GM23338 (cell line): ENCODE data around the gene KCNJ16. TPM values are rescaled to one million over a fixed set of nuclear protein-coding genes. Genes with fewer than 3 reads are reported as not detected.

Experiments used
- ATAC-seq: fragments of 200-7000 bp; cut with Tn5 transposase; 3 replicates; pipeline ENCODE4 v1.9.1; 2020
- DNase-seq: peaks from one replicate; pipeline ENCODE4 v3.0.0-alpha.2; 2015; ENCODE audit warnings: low spot score
- H2AFZ ChIP-seq: fragments of 200-600 bp; sonication (generic); 2 replicates; pipeline ENCODE4 v1.8.0; 2016; ENCODE audit warnings: antibody characterized with exemption, mild to moderate bottlenecking, moderate library complexity
- H3F3A ChIP-seq: fragments of 200-600 bp; sonication (generic); replicated peaks from 2 replicates; pipeline ENCODE4 v1.8.0; 2017; ENCODE audit warnings: antibody characterized with exemption, mixed run types, low read depth
- H3K27ac ChIP-seq: fragments of 200-600 bp; sonication (generic); 2 replicates; pipeline ENCODE4 v1.6.1; 2016; ENCODE audit warnings: low read depth
- H3K27me3 ChIP-seq: fragments of 200-600 bp; sonication (generic); 2 replicates; pipeline ENCODE4 v1.8.0; 2016; ENCODE audit warnings: mild to moderate bottlenecking, mixed run types, moderate library complexity; ENCODE audit not compliant: insufficient read depth
- H3K36me3 ChIP-seq: fragments of 200-600 bp; sonication (generic); 2 replicates; pipeline ENCODE4 v1.8.0; 2016; ENCODE audit warnings: mild to moderate bottlenecking; ENCODE audit not compliant: insufficient read depth
- H3K4me1 ChIP-seq: fragments of 200-600 bp; sonication (generic); 2 replicates; pipeline ENCODE4 v1.8.0; 2016; ENCODE audit warnings: mild to moderate bottlenecking, moderate library complexity; ENCODE audit not compliant: insufficient read depth
- H3K4me2 ChIP-seq: fragments of 200-600 bp; sonication (generic); 2 replicates; pipeline ENCODE4 v1.7.1; 2017; ENCODE audit warnings: mixed run types
- H3K4me3 ChIP-seq: fragments of 200-600 bp; sonication (generic); 2 replicates; pipeline ENCODE4 v1.6.1; 2016; ENCODE audit warnings: mixed run types
- H3K79me2 ChIP-seq: fragments of 200-600 bp; sonication (generic); replicated peaks from 2 replicates; pipeline ENCODE4 v1.8.0; 2017; ENCODE audit warnings: mild to moderate bottlenecking; ENCODE audit not compliant: insufficient read depth
- H3K9me2 ChIP-seq: fragments of 200-600 bp; sonication (generic); 2 replicates; pipeline ENCODE4 v1.8.0; 2017; ENCODE audit not compliant: insufficient read depth
- H4K20me1 ChIP-seq: fragments of 200-600 bp; sonication (generic); replicated peaks from 2 replicates; pipeline ENCODE4 v1.8.0; 2017; ENCODE audit warnings: mild to moderate bottlenecking; ENCODE audit not compliant: insufficient read depth
- H3K27ac Mint-ChIP-seq: 2 replicates; pipeline ENCODE4 v1.8.0; 2020; ENCODE audit warnings: inconsistent platforms, mild to moderate bottlenecking, moderate library complexity, mixed read lengths
- H3K27me3 Mint-ChIP-seq: 3 replicates; pipeline ENCODE4 v1.8.0; 2022; ENCODE audit warnings: low read depth, mild to moderate bottlenecking, moderate library complexity, mixed read lengths, inconsistent platforms; ENCODE audit not compliant: insufficient read depth, poor library complexity
- H3K36me3 Mint-ChIP-seq: 3 replicates; pipeline ENCODE4 v1.8.0; 2021; ENCODE audit warnings: low read depth, mild to moderate bottlenecking, inconsistent platforms, moderate library complexity, mixed read lengths
- H3K4me1 Mint-ChIP-seq: 3 replicates; pipeline ENCODE4 v1.8.0; 2020; ENCODE audit warnings: mild to moderate bottlenecking, inconsistent platforms, mixed read lengths
- H3K4me3 Mint-ChIP-seq: 3 replicates; pipeline ENCODE4 v1.8.0; 2021; ENCODE audit warnings: moderate library complexity, mild to moderate bottlenecking, inconsistent platforms, mixed read lengths
- H3K9me3 Mint-ChIP-seq: 3 replicates; pipeline ENCODE4 v1.8.0; 2020; ENCODE audit warnings: moderate library complexity, mild to moderate bottlenecking, inconsistent platforms, mixed read lengths
- EZH2 ChIP-seq: fragments of 200-600 bp; sonication (generic); IDR thresholded peaks from one replicate; pipeline ENCODE4 v1.8.0; 2017; ENCODE audit warnings: antibody characterized with exemption, mild to moderate bottlenecking, low read depth; ENCODE audit not compliant: unreplicated experiment
- EZH2phosphoT487 ChIP-seq: fragments of 200-600 bp; sonication (generic); IDR thresholded peaks from one replicate; pipeline ENCODE4 v1.8.1; 2018; ENCODE audit warnings: antibody characterized with exemption; ENCODE audit not compliant: unreplicated experiment
- JUNB ChIP-seq: IDR thresholded peaks from one replicate; pipeline ENCODE4 v1.6.1; 2016; ENCODE audit warnings: antibody characterized with exemption; ENCODE audit not compliant: unreplicated experiment
- NANOG ChIP-seq: IDR thresholded peaks from 2 replicates; pipeline ENCODE4 v1.6.1; 2016; ENCODE audit warnings: antibody characterized with exemption, borderline replicate concordance
- POLR2AphosphoS5 ChIP-seq: IDR thresholded peaks from 2 replicates; pipeline ENCODE4 v1.6.1; 2016; ENCODE audit warnings: antibody characterized with exemption, low read depth
- STAT1 ChIP-seq: IDR thresholded peaks from one replicate; pipeline ENCODE4 v1.6.1; 2016; ENCODE audit warnings: antibody characterized with exemption; ENCODE audit not compliant: unreplicated experiment
- ZNF114 ChIP-seq: fragments of 250-450 bp; sonication (Bioruptor Pico); IDR thresholded peaks from 2 replicates; pipeline ENCODE4 v1.5.0; 2020; ENCODE audit warnings: mild to moderate bottlenecking, moderate library complexity
- ZNF331 ChIP-seq: fragments of 250-450 bp; sonication (Bioruptor Pico); IDR thresholded peaks from 2 replicates; pipeline ENCODE4 v1.5.0; 2020; ENCODE audit warnings: low read depth, mild to moderate bottlenecking, moderate library complexity
- polyA plus RNA-seq: library from polyadenylated mRNA; unstranded; fragments of >200 nt; fragmentation: Nextera tagmentation; extraction: Ambion mirVana; gene quantifications from 2 replicates; pipeline ENCODE4 v1.2.1, GENCODE V29; 2016
- total RNA-seq: library from RNA; depleted of rRNA; stranded (reverse); fragments of >200 nt; shearing (Covaris generic); gene quantifications from 2 replicates; pipeline ENCODE4 v1.2.3, GENCODE V29; 2014
- TF ChIP-seq, protein P1 (sequence below): IDR thresholded peaks from one replicate; pipeline ENCODE4 v1.6.1; 2018; ENCODE audit warnings: antibody characterized with exemption; ENCODE audit not compliant: unreplicated experiment
- TF ChIP-seq, protein P2 (sequence below): IDR thresholded peaks from 2 replicates; pipeline ENCODE4 v1.6.1; 2016; ENCODE audit warnings: antibody characterized with exemption

Gene KCNJ16
- total and polyA plus RNA-seq, 2 experiments from 2014 or later: not detected

DNA sequence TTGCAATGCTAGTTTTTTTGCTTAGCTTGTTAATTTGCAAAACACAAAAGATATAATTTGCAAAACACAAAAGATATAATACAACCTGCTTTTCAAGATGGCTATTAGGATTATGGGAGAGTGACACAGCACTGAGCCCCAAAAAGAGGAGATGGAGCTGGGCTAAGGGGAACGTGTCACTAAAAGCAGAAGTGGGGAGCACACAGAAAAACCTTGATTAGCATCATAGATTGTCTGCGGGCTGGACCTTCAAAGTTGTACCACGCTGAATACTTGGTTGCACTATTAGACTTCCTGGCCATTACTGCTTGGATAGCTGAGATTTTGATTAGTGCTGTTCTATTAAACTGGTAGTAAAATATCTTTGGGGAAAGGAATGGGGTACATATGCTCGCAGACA, 36.2 kb downstream of the KCNJ16 start:
- Mint-ChIP-seq H3K4me3 (no peak overlapping the region), H3K4me1 (no peaks in the 10 kb centered on the region), H3K27me3 (no peaks in the 10 kb centered on the region), H3K36me3 (no peaks in the 10 kb centered on the region), H3K9me3 (no peaks in the 10 kb centered on the region), H3K27ac (no peak overlapping the region)
- H3K36me3 ChIP-seq: no peaks in the 10 kb centered on the region
- ATAC-seq (no peak), DNase-seq (no peak)
- H3K4me3 ChIP-seq: no peak overlapping the region
- H3K27ac ChIP-seq: no peak overlapping the region
- H3K4me1 ChIP-seq: no peaks in the 10 kb centered on the region
- TF ChIP-seq, protein P1, sequence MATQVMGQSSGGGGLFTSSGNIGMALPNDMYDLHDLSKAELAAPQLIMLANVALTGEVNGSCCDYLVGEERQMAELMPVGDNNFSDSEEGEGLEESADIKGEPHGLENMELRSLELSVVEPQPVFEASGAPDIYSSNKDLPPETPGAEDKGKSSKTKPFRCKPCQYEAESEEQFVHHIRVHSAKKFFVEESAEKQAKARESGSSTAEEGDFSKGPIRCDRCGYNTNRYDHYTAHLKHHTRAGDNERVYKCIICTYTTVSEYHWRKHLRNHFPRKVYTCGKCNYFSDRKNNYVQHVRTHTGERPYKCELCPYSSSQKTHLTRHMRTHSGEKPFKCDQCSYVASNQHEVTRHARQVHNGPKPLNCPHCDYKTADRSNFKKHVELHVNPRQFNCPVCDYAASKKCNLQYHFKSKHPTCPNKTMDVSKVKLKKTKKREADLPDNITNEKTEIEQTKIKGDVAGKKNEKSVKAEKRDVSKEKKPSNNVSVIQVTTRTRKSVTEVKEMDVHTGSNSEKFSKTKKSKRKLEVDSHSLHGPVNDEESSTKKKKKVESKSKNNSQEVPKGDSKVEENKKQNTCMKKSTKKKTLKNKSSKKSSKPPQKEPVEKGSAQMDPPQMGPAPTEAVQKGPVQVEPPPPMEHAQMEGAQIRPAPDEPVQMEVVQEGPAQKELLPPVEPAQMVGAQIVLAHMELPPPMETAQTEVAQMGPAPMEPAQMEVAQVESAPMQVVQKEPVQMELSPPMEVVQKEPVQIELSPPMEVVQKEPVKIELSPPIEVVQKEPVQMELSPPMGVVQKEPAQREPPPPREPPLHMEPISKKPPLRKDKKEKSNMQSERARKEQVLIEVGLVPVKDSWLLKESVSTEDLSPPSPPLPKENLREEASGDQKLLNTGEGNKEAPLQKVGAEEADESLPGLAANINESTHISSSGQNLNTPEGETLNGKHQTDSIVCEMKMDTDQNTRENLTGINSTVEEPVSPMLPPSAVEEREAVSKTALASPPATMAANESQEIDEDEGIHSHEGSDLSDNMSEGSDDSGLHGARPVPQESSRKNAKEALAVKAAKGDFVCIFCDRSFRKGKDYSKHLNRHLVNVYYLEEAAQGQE: no peak
- no peak for TF ChIP-seq ZNF331
- H4K20me1 ChIP-seq: no peaks in the 10 kb centered on the region
- H3K4me2 ChIP-seq: no peak overlapping the region
- no peaks in the 10 kb centered on the region for H3K9me2 ChIP-seq
- H2AFZ ChIP-seq: no peak overlapping the region
- no peaks in the 10 kb centered on the region for H3K79me2 ChIP-seq
- no peaks in the 10 kb centered on the region for H3F3A ChIP-seq
- H3K27me3 ChIP-seq: no peaks in the 10 kb centered on the region

DNA sequence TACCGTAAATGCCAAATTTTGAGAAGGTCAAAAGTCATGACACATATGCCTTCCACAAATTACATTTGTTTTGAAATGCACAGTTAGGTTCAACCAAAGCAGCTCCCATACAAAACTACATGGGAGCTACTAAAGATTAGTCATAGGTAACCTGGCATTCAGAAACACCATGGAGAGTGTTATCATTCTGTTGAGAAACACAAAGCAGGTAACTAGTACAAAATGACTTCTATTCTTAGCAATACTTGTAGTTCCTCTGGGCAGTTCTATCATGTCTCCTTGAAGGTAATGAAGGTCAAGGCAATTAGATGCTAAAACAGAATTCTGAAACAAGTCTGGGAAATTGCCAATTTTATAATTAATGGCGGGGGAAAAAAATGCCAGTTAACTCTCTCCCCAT, 39.4 kb downstream of the KCNJ16 start:
- ATAC-seq (no peak), DNase-seq (no peak)
- Histone ChIP-seq H3K4me1 (no peaks in the 10 kb centered on the region), H3F3A (no peaks in the 10 kb centered on the region), H3K4me3 (no peak overlapping the region), H2AFZ (no peak overlapping the region), H3K27ac (no peak overlapping the region), H3K4me2 (no peak overlapping the region), H3K27me3 (no peaks in the 10 kb centered on the region), H3K9me2 (no peaks in the 10 kb centered on the region), H3K36me3 (no peaks in the 10 kb centered on the region), H4K20me1 (no peaks in the 10 kb centered on the region), H3K79me2 (no peaks in the 10 kb centered on the region)
- Mint-ChIP-seq H3K36me3 (peaks cover 10% of the 10 kb centered on the region), H3K27me3 (peaks cover 2% of the 10 kb centered on the region), H3K27ac (no peak overlapping the region), H3K4me1 (no peaks in the 10 kb centered on the region), H3K4me3 (no peak overlapping the region), H3K9me3 (peaks cover 9% of the 10 kb centered on the region; the same call in 2 of the 3 replicates)
- TF ChIP-seq ZNF114 (CRISPR knock-in tag): no peak
- TF ChIP-seq, protein P2, sequence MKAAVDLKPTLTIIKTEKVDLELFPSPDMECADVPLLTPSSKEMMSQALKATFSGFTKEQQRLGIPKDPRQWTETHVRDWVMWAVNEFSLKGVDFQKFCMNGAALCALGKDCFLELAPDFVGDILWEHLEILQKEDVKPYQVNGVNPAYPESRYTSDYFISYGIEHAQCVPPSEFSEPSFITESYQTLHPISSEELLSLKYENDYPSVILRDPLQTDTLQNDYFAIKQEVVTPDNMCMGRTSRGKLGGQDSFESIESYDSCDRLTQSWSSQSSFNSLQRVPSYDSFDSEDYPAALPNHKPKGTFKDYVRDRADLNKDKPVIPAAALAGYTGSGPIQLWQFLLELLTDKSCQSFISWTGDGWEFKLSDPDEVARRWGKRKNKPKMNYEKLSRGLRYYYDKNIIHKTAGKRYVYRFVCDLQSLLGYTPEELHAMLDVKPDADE: no peak
- TF ChIP-seq, protein P1: no peak
- no peak for TF ChIP-seq POLR2AphosphoS5
- no peak for TF ChIP-seq NANOG
- no peak for TF ChIP-seq ZNF331
- TF ChIP-seq EZH2: no peak
- TF ChIP-seq STAT1: no peak
- no peak for TF ChIP-seq JUNB
- TF ChIP-seq EZH2phosphoT487: no peak
